Sigmoid colon (tissue), 7 donors: Measurements from ENCODE around the gene ARMC12. TPM values are rescaled to one million over a fixed set of nuclear protein-coding genes. Genes with fewer than 3 reads are reported as not detected.

Source experiments
- DNase-seq: peaks from one replicate; pipeline ENCODE4 v3.0.0-alpha.2; 2019
- H3K27ac ChIP-seq, 4 donors: fragments of 200-600 bp; sonication (generic); one replicate each; pipeline ENCODE4 v1.5.1; 2016 to 2019; ENCODE audit warnings: mild to moderate bottlenecking in 1 of 4
- H3K27me3 ChIP-seq, 3 donors: fragments of 200-600 bp; sonication (generic); one replicate each; pipeline ENCODE4 v1.5.1; 2019; ENCODE audit warnings: mild to moderate bottlenecking in 1 of 3
- H3K36me3 ChIP-seq, 4 donors: fragments of 200-600 bp; sonication (generic); one replicate each; pipeline ENCODE4 v1.5.1; 2016 to 2019
- H3K4me1 ChIP-seq, 4 donors: fragments of 200-600 bp; sonication (generic); one replicate each; pipeline ENCODE4 v1.5.1; 2017 to 2019
- H3K4me3 ChIP-seq, 4 donors: fragments of 200-600 bp; sonication (generic); one replicate each; pipeline ENCODE4 v1.5.1; 2017 to 2019; ENCODE audit warnings: mild to moderate bottlenecking in 2 of 4, moderate library complexity in 1 of 4
- H3K9me3 ChIP-seq, 4 donors: fragments of 200-600 bp in 3 of 4; sonication (generic) in 3 of 4; one replicate each; pipeline versions ENCODE4 v1.5.1 to v1.6.1; 2013 to 2019
- EP300 ChIP-seq, 4 donors: sonication (generic); formaldehyde crosslinking; IDR thresholded peaks; one replicate each; pipeline ENCODE4 v1.6.1; 2017; ENCODE audit warnings: antibody characterized with exemption in 4 of 4
- POLR2A ChIP-seq, 2 donors: fragments of 450-650 bp; IDR thresholded peaks; one replicate each; pipeline ENCODE4 v1.6.1; 2016; ENCODE audit warnings: antibody characterized with exemption in 2 of 2, mild to moderate bottlenecking in 2 of 2, moderate library complexity in 2 of 2
- POLR2AphosphoS5 ChIP-seq, 4 donors: sonication (generic); formaldehyde crosslinking; IDR thresholded peaks; one replicate each; pipeline ENCODE4 v1.6.1; 2017; ENCODE audit warnings: antibody characterized with exemption in 4 of 4
- WGBS, 2 donors: extraction: QIAGEN DNeasy Blood & Tissue Kit; methylation state at CpG; one replicate each; pipeline ENCODE4 v1.1.7; 2013; 5-methylcytosine and 5-hydroxymethylcytosine counted together
- intact Hi-C: fragments of 100-400 bp; cut with DNase I; formaldehyde crosslinking; loops from one replicate; pipeline ENCODE4 v1.15.1; 2023
- polyA plus RNA-seq, 3 donors: library from polyadenylated mRNA; stranded (reverse); fragments of 200-250 nt; gene quantifications; one replicate each; pipeline ENCODE4 v1.2.3, GENCODE V29; 2013
- total RNA-seq, 4 donors: library from RNA; depleted of rRNA; stranded (reverse); fragments of >200 nt; gene quantifications; one replicate each; pipeline ENCODE4 v1.1.0, GENCODE V29; 2016
- TF ChIP-seq, protein P1 (sequence below), 4 experiments: fragments of 450-650 bp in 3 of 4; fragments of 200-600 bp in 1 of 4; IDR thresholded peaks; one replicate each; pipeline ENCODE4 v1.5.1; 2016 to 2019; ENCODE audit warnings: antibody characterized with exemption in 4 of 4, mild to moderate bottlenecking in 3 of 4, moderate library complexity in 2 of 4
- donor health status: healthy with polysubstance abuse.
- donor health status: Bipolar disorder and iron deficiency.
- donor health status: healthy.

Gene ARMC12
- total and polyA plus RNA-seq, 7 donors: 0.49 to 5.0 (median 0.86) TPM; not detected in 3

DNA sequence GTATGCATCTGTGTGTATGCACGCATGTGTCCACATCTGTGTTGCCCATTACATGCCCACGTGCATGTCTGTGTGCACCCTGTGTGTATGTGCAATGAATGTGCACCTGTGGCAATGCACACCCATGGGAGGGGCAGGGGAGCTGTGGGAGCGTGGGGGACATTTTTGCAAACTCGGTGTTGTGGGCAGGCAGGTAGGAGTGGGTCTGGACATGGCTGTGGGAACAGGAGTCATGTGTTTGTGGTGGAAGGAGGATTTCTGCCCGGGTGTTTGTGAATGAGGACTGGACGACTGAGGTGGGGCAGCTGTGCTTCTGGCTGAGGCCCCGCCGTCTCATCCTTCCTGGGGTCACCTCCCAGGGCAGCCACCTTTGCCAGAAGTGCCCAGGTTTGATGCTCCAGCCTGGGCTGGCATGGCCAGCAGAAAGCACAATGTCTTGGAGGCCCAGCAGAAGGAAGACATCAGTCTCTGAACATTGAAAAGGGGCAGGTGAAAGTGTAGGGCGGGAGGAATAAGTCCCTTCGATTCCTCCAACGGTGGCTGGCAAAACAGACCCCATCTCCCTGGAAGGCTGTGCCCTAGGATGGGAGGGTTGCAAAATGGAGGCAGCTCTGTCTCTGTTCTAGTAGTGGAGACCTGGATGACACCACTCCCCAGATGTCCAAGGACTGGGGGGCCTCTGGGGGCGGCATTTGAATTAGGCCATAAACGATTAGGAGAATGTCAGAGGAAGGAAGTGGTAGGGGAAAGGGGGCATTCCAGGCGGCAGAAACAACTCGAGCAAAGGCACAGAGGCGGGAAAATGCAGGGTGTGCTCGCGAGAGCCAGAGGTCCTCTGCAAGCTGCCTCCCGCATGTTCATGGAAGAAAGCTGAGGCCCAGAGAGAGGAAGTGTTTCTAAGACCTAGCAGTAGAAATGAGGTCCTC lies 19.1 kb upstream of the ARMC12 start:
- H3K27me3 ChIP-seq: no peaks in the 10 kb centered on the region
- intact Hi-C loops: loop anchor here (2.0 kb wide), 1 partner anchor 27 kb away; no protein-coding TSS in a partner anchor
- peaks cover 0 to 60% (median 50%) of the 10 kb centered on the region in 4 donors for H3K4me1 ChIP-seq
- H3K36me3 ChIP-seq: no peaks in the 10 kb centered on the region
- no peak overlapping the region for H3K4me3 ChIP-seq
- no peaks in the 10 kb centered on the region for H3K9me3 ChIP-seq
- WGBS, 2 donors: 71 to 83% methylated on average over 19 of the region's 19 CpGs
- peak; percentile 59 for DNase-seq
- H3K27ac ChIP-seq: peak overlapping the region; percentile 84 to 100 (median 98)
- no peak for TF ChIP-seq POLR2AphosphoS5 (IDR thresholded peaks at IDR 0.05)
- TF ChIP-seq POLR2A (IDR thresholded peaks at IDR 0.05): no peak
- TF ChIP-seq EP300 (IDR thresholded peaks at IDR 0.05): no peak
- TF ChIP-seq, protein P1, sequence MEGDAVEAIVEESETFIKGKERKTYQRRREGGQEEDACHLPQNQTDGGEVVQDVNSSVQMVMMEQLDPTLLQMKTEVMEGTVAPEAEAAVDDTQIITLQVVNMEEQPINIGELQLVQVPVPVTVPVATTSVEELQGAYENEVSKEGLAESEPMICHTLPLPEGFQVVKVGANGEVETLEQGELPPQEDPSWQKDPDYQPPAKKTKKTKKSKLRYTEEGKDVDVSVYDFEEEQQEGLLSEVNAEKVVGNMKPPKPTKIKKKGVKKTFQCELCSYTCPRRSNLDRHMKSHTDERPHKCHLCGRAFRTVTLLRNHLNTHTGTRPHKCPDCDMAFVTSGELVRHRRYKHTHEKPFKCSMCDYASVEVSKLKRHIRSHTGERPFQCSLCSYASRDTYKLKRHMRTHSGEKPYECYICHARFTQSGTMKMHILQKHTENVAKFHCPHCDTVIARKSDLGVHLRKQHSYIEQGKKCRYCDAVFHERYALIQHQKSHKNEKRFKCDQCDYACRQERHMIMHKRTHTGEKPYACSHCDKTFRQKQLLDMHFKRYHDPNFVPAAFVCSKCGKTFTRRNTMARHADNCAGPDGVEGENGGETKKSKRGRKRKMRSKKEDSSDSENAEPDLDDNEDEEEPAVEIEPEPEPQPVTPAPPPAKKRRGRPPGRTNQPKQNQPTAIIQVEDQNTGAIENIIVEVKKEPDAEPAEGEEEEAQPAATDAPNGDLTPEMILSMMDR (IDR thresholded peaks at IDR 0.05): no peak

DNA sequence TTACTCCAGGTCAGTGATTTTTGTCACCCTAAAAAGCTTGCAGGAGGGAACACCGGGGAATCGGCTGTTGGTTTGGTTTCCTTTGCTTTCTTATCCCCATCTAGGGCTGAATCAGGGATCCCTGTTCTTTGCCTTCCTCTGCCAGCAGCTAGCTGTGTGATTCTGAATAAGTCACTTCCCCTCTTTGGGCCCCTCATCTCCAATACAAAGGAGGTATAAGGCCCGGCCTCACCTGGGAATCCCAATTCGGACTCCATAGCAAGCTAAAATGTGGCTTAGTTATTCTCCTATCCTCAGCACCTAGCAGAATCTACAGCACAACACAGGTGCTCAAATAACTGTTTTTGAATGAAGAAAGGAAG lies 18.5 kb upstream of the ARMC12 start:
- Histone ChIP-seq H3K9me3 (no peaks in the 10 kb centered on the region), H3K27me3 (no peaks in the 10 kb centered on the region), H3K4me1 (peaks cover 0 to 63% (median 57%) of the 10 kb centered on the region in 4 donors), H3K27ac (peak overlapping the region; percentile 84 to 100 (median 98)), H3K4me3 (no peak overlapping the region), H3K36me3 (no peaks in the 10 kb centered on the region)
- no peak for TF ChIP-seq POLR2A (IDR thresholded peaks at IDR 0.05)
- TF ChIP-seq POLR2AphosphoS5 (IDR thresholded peaks at IDR 0.05): no peak
- no peak for TF ChIP-seq EP300 (IDR thresholded peaks at IDR 0.05)
- TF ChIP-seq, protein P1 (IDR thresholded peaks at IDR 0.05): no peak
- DNase-seq: peak; percentile 46
- WGBS, 2 donors: 70 to 90% methylated on average over 4 of the region's 4 CpGs
- intact Hi-C loops: loop anchor here (2.0 kb wide), 1 partner anchor 28 kb away; no protein-coding TSS in a partner anchor

DNA sequence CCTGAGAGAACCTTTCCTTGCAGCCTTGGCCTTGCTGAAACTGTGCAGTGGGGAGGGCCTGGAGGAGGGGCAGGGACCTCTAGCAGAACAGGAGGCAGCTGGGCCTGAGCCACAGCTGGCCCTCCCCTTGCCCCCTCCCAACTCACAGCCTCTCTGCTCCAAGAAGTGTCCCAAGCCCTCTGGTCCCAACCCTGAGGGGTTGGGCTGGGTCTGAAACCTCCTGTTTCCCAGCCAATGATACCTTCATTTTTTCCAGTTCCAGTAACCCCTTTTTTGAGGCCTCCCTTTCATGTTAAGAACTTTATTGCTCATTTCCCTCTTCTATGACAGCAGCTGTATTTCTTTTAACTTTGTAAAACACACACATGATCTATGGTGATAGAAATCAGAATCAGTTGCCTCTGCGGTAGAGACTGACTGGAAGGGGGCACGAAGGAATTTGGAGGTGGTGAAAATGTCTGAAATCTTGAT lies 17.9 kb upstream of the ARMC12 start:
- Histone ChIP-seq H3K27ac (peak overlapping the region; percentile 84 to 100 (median 98)), H3K36me3 (no peaks in the 10 kb centered on the region), H3K9me3 (no peaks in the 10 kb centered on the region), H3K27me3 (no peaks in the 10 kb centered on the region), H3K4me1 (peaks cover 0 to 68% (median 62%) of the 10 kb centered on the region in 4 donors), H3K4me3 (no peak overlapping the region)
- 32 to 37% methylated on average over 2 of the region's 2 CpGs for WGBS, 2 donors
- intact Hi-C loops: loop anchor here (2.0 kb wide), 1 partner anchor 28 kb away; no protein-coding TSS in a partner anchor
- DNase-seq: peak; percentile 77
- TF ChIP-seq EP300 (IDR thresholded peaks at IDR 0.05) (no peak), POLR2AphosphoS5 (IDR thresholded peaks at IDR 0.05) (peak in 3 of 4 donors; percentile 28 to 61 (median 35))

DNA sequence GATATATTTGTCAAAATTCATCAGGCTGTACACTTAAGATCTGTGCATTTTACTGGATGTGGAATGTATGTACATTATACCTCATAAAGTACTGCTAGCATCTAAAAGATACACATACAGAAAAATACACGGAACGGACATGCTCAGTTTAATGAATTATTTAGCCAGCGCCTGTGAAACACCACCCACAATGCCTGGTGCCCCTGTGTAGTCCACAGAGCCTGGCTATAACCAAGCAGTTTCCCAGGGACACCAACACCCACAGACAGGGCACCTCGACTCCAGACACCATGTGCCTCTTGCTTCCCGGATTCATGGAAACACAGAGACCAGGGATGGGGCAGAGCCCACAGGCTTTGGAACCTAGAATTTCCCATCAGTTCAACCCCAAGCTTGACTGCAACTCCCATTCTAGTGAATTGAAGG lies 17.4 kb upstream of the ARMC12 start:
- intact Hi-C loops: loop anchor here (2.0 kb wide), 1 partner anchor 29 kb away; no protein-coding TSS in a partner anchor
- no peak for DNase-seq
- H3K36me3 ChIP-seq: no peaks in the 10 kb centered on the region
- WGBS, 2 donors: 32 to 53% methylated on average over 5 of the region's 5 CpGs
- H3K27me3 ChIP-seq: no peaks in the 10 kb centered on the region
- peak overlapping the region; percentile 84 to 100 (median 98) for H3K27ac ChIP-seq
- TF ChIP-seq, protein P1 (IDR thresholded peaks at IDR 0.05): no peak
- TF ChIP-seq EP300 (IDR thresholded peaks at IDR 0.05) (no peak), POLR2A (IDR thresholded peaks at IDR 0.05) (no peak), POLR2AphosphoS5 (IDR thresholded peaks at IDR 0.05) (no peak)
- H3K4me3 ChIP-seq: no peak overlapping the region
- peaks cover 0 to 73% (median 67%) of the 10 kb centered on the region in 4 donors for H3K4me1 ChIP-seq
- no peaks in the 10 kb centered on the region for H3K9me3 ChIP-seq
